AG10803 (cell line): ENCODE results near the gene FEN1.

Source experiments
- DNase-seq: peaks from one replicate; pipeline ENCODE4 v3.0.0; 2010; ENCODE audit warnings: low read depth
- H3K4me3 ChIP-seq: 2 replicates; pipeline ENCODE4 v1.5.1; 2011; ENCODE audit warnings: mild to moderate bottlenecking, low read length, control low read depth
- TF ChIP-seq, protein P1 (sequence below): conservative IDR thresholded peaks from 2 replicates; pipeline ENCODE4 v1.5.1; 2011; ENCODE audit warnings: mild to moderate bottlenecking, low read length, control low read depth, inconsistent platforms

The FEN1 gene

DNA sequence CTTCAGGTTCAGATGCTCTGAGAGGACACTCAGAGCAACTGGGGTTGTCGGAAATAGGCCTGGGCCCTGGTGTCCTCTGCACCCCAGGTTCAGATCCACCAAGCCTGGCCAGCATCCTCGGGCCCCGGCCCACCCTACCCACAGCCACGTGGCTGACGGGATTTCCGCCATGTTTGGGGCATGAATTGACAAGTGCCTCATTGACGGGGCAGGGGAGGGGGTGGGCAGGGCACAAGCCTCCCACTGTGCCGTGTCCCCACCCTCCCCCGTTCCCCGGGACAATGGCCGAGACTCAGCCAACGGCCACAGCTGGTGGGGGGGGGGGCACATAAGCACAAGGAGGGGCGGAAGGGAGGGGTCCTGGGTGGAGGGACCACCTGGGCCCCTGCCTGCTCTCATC, 31.8 kb upstream of the FEN1 start:
- H3K4me3 ChIP-seq = no peak overlapping the region

DNA sequence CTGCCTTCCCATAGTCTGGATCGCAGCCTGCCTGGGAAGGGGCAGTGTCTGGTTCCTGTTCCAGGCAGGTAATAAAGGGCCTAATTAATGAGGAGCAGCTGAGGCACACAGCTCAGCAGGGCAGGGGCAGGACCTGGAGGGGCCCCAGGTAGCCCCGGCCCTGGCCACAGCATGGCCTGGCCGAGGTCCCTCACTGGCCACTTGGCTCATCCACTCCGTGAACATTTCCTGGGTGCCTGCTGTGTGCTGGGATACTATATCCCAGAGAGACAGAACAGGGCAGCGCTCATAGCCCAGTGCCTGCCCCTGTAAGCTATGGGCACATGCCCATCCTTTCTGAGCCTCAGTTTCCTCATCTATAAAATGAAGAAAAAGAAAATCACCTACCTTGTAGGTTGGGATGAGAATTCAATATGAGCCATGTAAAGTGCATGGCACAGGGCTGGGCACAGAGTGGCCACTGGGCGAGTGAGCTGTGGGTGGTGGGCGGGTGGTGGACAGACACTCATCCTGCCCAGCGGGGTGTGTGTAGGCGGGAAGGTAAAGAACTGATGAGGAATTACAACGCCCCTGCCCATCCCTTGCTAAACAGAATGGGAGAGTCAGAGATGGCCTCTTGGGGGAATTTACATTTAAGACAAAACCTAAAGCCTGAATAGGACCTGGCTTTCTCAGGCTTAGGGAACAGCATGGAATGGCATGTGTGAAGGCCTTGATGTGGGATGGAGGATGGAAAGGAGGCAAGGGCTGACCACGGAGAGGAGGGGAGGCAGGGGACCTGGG, 31.1 kb upstream of the FEN1 start:
- DNase-seq = no peak
- no peak overlapping the region for H3K4me3 ChIP-seq
- TF ChIP-seq, protein P1, sequence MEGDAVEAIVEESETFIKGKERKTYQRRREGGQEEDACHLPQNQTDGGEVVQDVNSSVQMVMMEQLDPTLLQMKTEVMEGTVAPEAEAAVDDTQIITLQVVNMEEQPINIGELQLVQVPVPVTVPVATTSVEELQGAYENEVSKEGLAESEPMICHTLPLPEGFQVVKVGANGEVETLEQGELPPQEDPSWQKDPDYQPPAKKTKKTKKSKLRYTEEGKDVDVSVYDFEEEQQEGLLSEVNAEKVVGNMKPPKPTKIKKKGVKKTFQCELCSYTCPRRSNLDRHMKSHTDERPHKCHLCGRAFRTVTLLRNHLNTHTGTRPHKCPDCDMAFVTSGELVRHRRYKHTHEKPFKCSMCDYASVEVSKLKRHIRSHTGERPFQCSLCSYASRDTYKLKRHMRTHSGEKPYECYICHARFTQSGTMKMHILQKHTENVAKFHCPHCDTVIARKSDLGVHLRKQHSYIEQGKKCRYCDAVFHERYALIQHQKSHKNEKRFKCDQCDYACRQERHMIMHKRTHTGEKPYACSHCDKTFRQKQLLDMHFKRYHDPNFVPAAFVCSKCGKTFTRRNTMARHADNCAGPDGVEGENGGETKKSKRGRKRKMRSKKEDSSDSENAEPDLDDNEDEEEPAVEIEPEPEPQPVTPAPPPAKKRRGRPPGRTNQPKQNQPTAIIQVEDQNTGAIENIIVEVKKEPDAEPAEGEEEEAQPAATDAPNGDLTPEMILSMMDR = no peak

More for the DNA sequence above, 31.8 kb upstream of the FEN1 start:
- TF ChIP-seq, protein P1 = no peak
- no peak for DNase-seq

DNA sequence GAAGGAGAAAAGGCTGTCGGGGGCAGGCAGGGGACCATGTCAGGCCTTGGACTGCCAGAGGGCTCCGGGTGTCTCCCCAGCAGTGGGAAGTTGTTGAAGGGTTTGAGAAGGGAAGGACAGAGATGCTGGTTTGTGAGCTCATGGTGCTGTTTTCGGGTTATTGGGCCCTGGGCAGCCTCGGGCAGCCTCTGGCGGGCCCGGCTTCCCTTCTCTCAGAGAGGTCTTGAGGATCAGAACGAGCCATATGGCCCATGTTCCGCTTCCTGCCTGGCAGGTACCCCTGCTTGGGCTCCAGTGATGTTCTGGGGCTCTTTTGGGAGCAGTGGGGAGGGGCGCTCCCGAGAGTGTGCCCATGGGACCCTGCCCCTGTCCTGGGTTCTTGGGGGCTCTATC, 30.5 kb upstream of the FEN1 start:
- no peak overlapping the region for H3K4me3 ChIP-seq
- TF ChIP-seq, protein P1 = no peak
- no peak for DNase-seq

DNA sequence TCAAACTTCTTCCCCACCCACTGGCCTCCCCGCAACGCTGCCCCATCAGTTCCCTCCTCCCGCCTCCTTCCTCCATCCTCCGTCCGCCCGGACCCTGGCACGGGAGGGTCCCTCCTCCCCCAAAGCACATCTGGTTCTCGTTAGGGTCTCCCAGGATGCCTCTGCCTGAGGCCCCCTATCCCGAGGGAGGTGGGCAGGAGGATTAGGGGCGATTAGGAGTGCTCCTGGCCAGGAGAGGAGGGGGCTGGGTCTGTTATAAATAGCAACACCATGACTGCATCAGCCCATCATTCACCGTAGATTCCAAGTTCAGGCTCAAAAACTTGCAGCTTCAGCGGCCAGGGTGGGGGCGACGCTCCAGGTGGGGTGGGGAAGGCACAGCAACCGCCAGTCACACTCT, 29.9 kb upstream of the FEN1 start:
- no peak overlapping the region for H3K4me3 ChIP-seq
- no peak for DNase-seq
- TF ChIP-seq, protein P1 = no peak

DNA sequence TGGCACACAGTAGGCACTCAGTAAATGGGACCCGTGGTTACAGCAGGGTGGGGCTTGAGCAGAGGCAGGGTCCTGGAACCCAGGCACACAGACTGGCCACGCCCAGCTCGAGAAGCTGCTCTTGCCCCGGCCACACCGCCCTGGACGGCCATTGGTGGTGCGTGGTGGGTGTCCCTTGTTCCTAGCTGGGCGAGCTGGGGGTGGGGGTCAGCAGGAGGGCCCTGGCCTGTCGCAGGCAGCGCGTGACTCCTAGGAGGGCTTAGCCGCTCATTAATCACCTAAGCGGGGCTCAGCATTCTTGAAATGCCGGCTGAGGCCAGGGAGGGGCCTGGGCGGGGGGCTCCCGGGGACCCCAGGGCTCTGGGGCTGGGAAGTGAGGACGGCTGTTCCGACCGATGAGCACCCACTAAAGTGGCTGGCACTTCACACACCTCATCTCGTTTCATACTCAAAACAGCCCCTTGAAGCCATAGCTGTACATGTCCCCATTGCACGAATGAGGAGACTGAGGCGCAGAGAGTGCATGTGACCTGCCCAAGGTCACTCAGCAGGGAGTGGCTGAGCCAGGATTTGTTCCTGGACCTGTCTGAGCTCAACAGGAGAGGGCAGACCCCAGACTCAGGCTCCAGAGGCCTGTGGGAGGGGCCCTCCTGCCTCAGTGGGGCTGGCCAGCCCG, 28.6 kb upstream of the FEN1 start:
- no peak overlapping the region for H3K4me3 ChIP-seq
- DNase-seq = no peak
- TF ChIP-seq, protein P1 = no peak

DNA sequence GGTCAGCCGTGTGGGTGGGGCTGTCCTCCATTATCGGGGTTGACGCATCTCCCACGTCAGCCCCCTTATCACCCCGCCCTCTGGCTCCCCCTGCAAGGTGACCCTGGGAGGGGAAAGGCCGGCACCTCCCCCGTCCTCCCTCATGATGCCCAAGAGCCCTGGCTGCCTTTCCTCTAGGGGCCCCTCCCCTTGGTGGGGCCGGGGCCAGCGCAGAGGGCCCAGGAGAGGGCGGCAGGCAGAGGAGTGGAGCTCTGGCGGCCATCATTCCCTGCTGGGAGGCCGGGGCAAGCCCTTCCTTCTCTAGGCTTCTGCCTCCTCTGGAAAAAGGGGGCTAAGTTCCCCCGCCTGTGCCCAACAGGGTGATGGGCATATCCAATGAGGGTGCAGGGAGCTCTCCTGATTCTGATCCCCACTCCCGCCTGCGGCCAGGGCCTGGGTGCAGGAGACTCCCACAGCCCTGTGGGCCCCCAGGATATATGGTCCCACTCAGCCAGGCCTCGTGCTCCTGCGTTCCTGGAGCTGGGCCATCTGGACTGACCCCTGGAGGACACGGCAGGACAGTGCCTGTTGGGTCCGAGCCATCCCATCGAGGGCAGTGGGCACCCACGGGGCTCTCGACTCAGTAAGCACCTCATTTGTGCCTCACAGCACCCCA, 28.0 kb upstream of the FEN1 start:
- TF ChIP-seq, protein P1 = no peak
- no peak for DNase-seq
- H3K4me3 ChIP-seq = no peak overlapping the region
